ENCODE data around the gene PHTF2. TPM values are rescaled to one million over a fixed set of nuclear protein-coding genes. Genes with fewer than 3 reads are reported as not detected.

Gene PHTF2
- total and polyA plus RNA-seq, 2 of the 4 experiments (the other 2 are of a cell fraction) = 28.3 to 69.9 TPM

DNA sequence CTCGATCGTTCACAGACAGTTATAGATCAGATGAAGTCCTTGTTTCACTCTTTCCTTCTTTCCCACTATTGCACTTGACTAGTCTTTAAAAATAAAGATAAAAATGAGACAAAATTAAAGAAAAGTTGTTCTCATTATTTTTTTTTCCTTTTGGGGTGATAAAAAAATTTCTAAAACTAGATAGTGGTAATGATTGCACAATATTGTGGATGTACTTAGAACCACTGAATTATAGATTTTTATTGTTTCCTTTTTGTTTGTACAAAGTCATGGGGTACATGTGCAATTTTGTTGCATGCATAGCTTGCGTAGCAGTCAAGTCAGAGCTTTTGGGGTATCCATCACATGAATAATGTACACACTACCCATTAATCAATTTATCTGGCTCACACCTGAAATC lies 97.3 kb downstream of the PHTF2 start:
- H3K79me1 ChIP-seq (ENCODE audit: low read depth in 1 of 2, low read length in 2 of 2) = peaks cover 4 to 21% of the 10 kb centered on the region in 2 experiments; a peak in 3 of 4 replicates
- no peak for ATAC-seq (ENCODE audit: low read depth)
- H2AFZ ChIP-seq (replicated peaks; ENCODE audit: low read length, poor library complexity) = no peak overlapping the region
- DNase-seq = no peak
- no peak overlapping the region for H3K18ac ChIP-seq (ENCODE audit: low read depth, low read length)
- H3K14ac ChIP-seq (replicated peaks; ENCODE audit: low read depth, low read length) = no peak overlapping the region
- no peak overlapping the region for H3K27ac ChIP-seq (ENCODE audit: insufficient read depth, low read length)
- intact Hi-C loops (cut with micrococcal nuclease) = no loop called here
- H4K20me1 ChIP-seq (ENCODE audit: insufficient read depth, low read length) = no peaks in the 10 kb centered on the region
- no peak overlapping the region for H4K8ac ChIP-seq (ENCODE audit: low read depth in 2 of 2, low read length in 2 of 2)
- no peak overlapping the region for H3K56ac ChIP-seq (ENCODE audit: extremely low read depth, insufficient read depth, low read length)
- ChIA-PET POLR2A (ENCODE audit: unreplicated experiment) (no interaction called here), CTCF (no interaction called here)
- no peak overlapping the region for H2BK120ac ChIP-seq (ENCODE audit: low read depth, low read length)
- H3K4ac ChIP-seq (ENCODE audit: low read depth, low read length) = no peak overlapping the region
- H3K4me3 ChIP-seq (ENCODE audit: insufficient read depth, low read depth, low read length) = no peak overlapping the region
- no peak overlapping the region for H2AK5ac ChIP-seq (ENCODE audit: low read depth, low read length)
- no peak for TF ChIP-seq MAFK (IDR thresholded peaks at IDR 0.05; ENCODE audit: low read depth, low read length)
- no peak for TF ChIP-seq RCOR1 (IDR thresholded peaks at IDR 0.05; ENCODE audit: insufficient replicate concordance, low read length)
- TF ChIP-seq CEBPB (IDR thresholded peaks at IDR 0.05; ENCODE audit: low read depth, low read length) = peak; percentile 68
- in situ Hi-C loops (cut with MboI; ENCODE audit: low sequenced_read_pairs) = no loop called here
- BruUV-seq (replicated peaks) = no TSS peak
- H3K27me3 ChIP-seq (ENCODE audit: control insufficient read depth, insufficient read depth, low read length) = no peaks in the 10 kb centered on the region
- H3K36me3 ChIP-seq (ENCODE audit: control insufficient read depth, insufficient read depth, low read length) = 0 out of 2 replicates have a peak, but pooled peaks cover 2% of the 10 kb centered on the region
- H2BK15ac ChIP-seq (ENCODE audit: low read depth, low read length) = no peak overlapping the region
- no peaks in the 10 kb centered on the region for H3K4me1 ChIP-seq (ENCODE audit: control insufficient read depth, insufficient read depth, low read length)
- no peak overlapping the region for H4K5ac ChIP-seq (ENCODE audit: low read depth, low read length)
- dilution Hi-C loops (cut with HindIII; ENCODE audit: low sequenced_read_pairs, unreplicated experiment) = no loop called here
- H3K9ac ChIP-seq (ENCODE audit: low read depth, low read length) = no peak overlapping the region
- H3K9me3 ChIP-seq (ENCODE audit: control insufficient read depth, insufficient read depth, low read length) = no peaks in the 10 kb centered on the region
- H3K23ac ChIP-seq (ENCODE audit: low read depth, low read length) = no peak overlapping the region
- no peak overlapping the region for H3K4me2 ChIP-seq (ENCODE audit: low read depth, low read length)
- WGBS, 2 experiments (ENCODE audit: extremely low coverage in 2 of 2, insufficient read length in 1 of 2) = no CpG with 5 or more reads among the region's 3 CpGs
- no peak overlapping the region for H4K91ac ChIP-seq (ENCODE audit: insufficient read depth, low read depth, low read length)
- H3K9me1 ChIP-seq (ENCODE audit: insufficient read depth, low read length) = peaks cover 8% of the 10 kb centered on the region
- H2AK9ac ChIP-seq (replicated peaks; ENCODE audit: low read depth, low read length, poor library complexity) = no peak overlapping the region
- no peak overlapping the region for H2BK5ac ChIP-seq (ENCODE audit: low read depth, low read length, poor library complexity, severe bottlenecking)
- no peak overlapping the region for H2BK20ac ChIP-seq (ENCODE audit: low read depth, low read length)

All from IMR-90 (cell line).